HepG2 (cell line): ENCODE measurements around the gene PTPRN. TPM values are rescaled to one million over a fixed set of nuclear protein-coding genes. Genes with fewer than 3 reads are reported as not detected.

Source experiments
- ATAD3A ChIP-seq: sonication (generic); formaldehyde crosslinking; IDR thresholded peaks from 2 replicates; pipeline ENCODE4 v1.4.0; 2020; ENCODE audit warnings: missing genetic modification reagents
- KAT8 ChIP-seq: IDR thresholded peaks from 2 replicates; pipeline ENCODE4 v1.6.1; 2016; ENCODE audit warnings: missing genetic modification reagents, missing compliant biosample characterization
- MIER2 ChIP-seq: IDR thresholded peaks from 2 replicates; pipeline ENCODE4 v1.6.1; 2016; ENCODE audit warnings: missing biosample characterization, missing genetic modification reagents
- NFIC ChIP-seq: IDR thresholded peaks from 2 replicates; pipeline ENCODE4 v1.6.1; 2012; ENCODE audit warnings: mild to moderate bottlenecking, low read length, inconsistent platforms
- NFYB ChIP-seq: sonication (generic); formaldehyde crosslinking; IDR thresholded peaks from 2 replicates; pipeline ENCODE4 v1.4.0; 2020; ENCODE audit warnings: missing genetic modification reagents
- RBFOX2 ChIP-seq: fragments of 200-400 bp; formaldehyde crosslinking; IDR thresholded peaks from 2 replicates; pipeline ENCODE4 v1.6.1; 2017; ENCODE audit warnings: low read depth, mild to moderate bottlenecking, low read length
- RXRB ChIP-seq: IDR thresholded peaks from 2 replicates; pipeline ENCODE4 v1.6.1; 2016; ENCODE audit warnings: borderline replicate concordance, missing genetic modification reagents, missing compliant biosample characterization
- ZNF33A ChIP-seq: sonication (generic); formaldehyde crosslinking; IDR thresholded peaks from 2 replicates; pipeline ENCODE4 v1.5.1; 2020; ENCODE audit warnings: missing genetic modification reagents, mild to moderate bottlenecking, moderate library complexity, borderline replicate concordance
- ZNF564 ChIP-seq: sonication (generic); formaldehyde crosslinking; IDR thresholded peaks from 2 replicates; pipeline ENCODE4 v1.8.1; 2023; ENCODE audit warnings: mild to moderate bottlenecking, missing genetic modification reagents
- ZNF589 ChIP-seq: sonication (generic); formaldehyde crosslinking; conservative IDR thresholded peaks from 2 replicates; pipeline ENCODE4 v1.8.0; 2022; ENCODE audit warnings: mild to moderate bottlenecking, moderate library complexity, missing genetic modification reagents
- polyA plus RNA-seq, 8 experiments: library from polyadenylated mRNA; depleted of rRNA in 3 of 8; stranded (reverse) in 7 of 8; unstranded in 1 of 8; fragments of >200 nt; fragmentation: Illumina TruSeq in 4 of 8; extraction: Trizol in 4 of 8; gene quantifications; 2 replicates each; pipeline versions ENCODE4 v1.2.1 to v1.2.3, GENCODE V29; 2011 to 2016; ENCODE audit warnings: low read depth in 4 of 8, missing spikeins in 1 of 8, mixed read lengths in 1 of 8; ENCODE audit not compliant: insufficient read depth in 1 of 8
- total RNA-seq, 5 experiments: library from RNA; depleted of rRNA; stranded (reverse); fragments of >200 nt; fragmentation: Illumina TruSeq; extraction: Trizol; gene quantifications; 2 replicates each; pipeline ENCODE4 v1.2.3, GENCODE V29; 2016; ENCODE audit warnings: low read depth in 1 of 5
- TF ChIP-seq, protein P1 (sequence below): sonication (generic); formaldehyde crosslinking; IDR thresholded peaks from 2 replicates; pipeline ENCODE4 v1.8.1; 2023; ENCODE audit warnings: mild to moderate bottlenecking, inconsistent platforms, moderate library complexity, missing genetic modification reagents, borderline replicate concordance
- TF ChIP-seq, protein P2 (sequence below): sonication (generic); formaldehyde crosslinking; IDR thresholded peaks from 2 replicates; pipeline ENCODE4 v1.9.0; 2021; ENCODE audit warnings: missing genetic modification reagents, mild to moderate bottlenecking, borderline replicate concordance
- TF ChIP-seq, protein P3 (sequence below): IDR thresholded peaks from 2 replicates; pipeline ENCODE4 v1.6.1; 2016; ENCODE audit warnings: missing genetic modification reagents, missing compliant biosample characterization
- TF ChIP-seq, protein P4 (sequence below): sonication (generic); formaldehyde crosslinking; IDR thresholded peaks from 2 replicates; pipeline ENCODE4 v1.5.0; 2020; ENCODE audit warnings: mild to moderate bottlenecking, low read depth, missing genetic modification reagents, borderline replicate concordance
- TF ChIP-seq, protein P5 (sequence below): sonication (generic); formaldehyde crosslinking; IDR thresholded peaks from 2 replicates; pipeline ENCODE4 v1.4.0; 2020; ENCODE audit warnings: mild to moderate bottlenecking, missing genetic modification reagents
- TF ChIP-seq, protein P6 (sequence below), 2 experiments: sonication (generic) in 1 of 2; formaldehyde crosslinking in 1 of 2; IDR thresholded peaks; 2 replicates each; pipeline versions ENCODE4 v1.4.0 to v1.6.1; 2016 to 2020; ENCODE audit warnings: borderline replicate concordance in 1 of 2, low read depth in 1 of 2, mild to moderate bottlenecking in 1 of 2, missing genetic modification reagents in 1 of 2
- TF ChIP-seq, protein P7 (sequence below): sonication (generic); formaldehyde crosslinking; IDR thresholded peaks from 2 replicates; pipeline ENCODE4 v1.5.0; 2020; ENCODE audit warnings: missing genetic modification reagents

PTPRN gene
- total and polyA plus RNA-seq, 2 of the 13 experiments (the other 11 are each of a cell fraction or from before 2014, with no cell fraction given), result 0.26 TPM; not detected in 1

DNA sequence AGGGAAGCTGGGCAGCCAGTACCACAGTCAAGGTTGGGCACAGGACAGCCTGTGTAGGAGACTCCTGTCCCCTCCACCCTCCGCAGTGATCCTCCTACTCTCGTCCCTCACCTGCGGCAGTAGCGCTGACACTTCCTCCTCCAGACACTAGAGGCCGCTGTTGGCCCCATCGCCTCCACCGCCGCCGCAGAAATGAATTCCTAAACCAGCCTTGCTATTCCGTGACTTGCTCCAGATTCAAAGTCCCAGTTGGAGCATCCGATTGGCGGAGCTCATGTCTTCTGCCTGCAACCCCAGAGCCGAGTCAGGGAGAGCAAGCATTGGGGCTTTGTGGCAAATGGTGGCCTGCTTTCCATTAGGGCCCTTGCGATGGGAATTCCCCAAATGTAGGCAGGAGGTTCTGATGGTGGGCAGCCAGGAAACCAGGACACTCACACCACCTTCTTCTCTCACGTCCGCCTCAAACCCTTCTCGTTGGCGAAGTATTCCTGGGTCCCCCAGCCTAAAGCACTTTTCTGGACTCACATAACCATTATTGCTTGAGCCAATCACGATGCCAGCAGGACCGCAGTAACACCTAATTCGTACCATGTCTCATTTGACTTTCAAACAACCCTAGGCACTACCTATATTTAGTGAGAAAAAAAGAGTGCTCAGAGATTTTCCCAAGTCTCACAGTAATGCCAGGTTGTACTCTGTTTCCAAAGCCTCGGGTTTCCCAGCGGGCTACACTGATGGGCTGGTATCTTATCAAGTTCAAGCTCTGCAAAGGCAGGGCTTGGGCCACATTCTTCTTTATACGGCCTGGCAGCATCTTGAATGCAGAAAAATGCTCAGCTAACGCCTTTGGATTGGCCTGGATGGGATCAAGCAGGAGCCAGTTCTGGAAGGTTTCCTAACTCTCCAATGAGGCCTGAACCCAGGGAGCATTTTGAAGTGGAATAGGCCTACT lies 31.2 kb downstream of the PTPRN start (continued):
- TF ChIP-seq, protein P1, sequence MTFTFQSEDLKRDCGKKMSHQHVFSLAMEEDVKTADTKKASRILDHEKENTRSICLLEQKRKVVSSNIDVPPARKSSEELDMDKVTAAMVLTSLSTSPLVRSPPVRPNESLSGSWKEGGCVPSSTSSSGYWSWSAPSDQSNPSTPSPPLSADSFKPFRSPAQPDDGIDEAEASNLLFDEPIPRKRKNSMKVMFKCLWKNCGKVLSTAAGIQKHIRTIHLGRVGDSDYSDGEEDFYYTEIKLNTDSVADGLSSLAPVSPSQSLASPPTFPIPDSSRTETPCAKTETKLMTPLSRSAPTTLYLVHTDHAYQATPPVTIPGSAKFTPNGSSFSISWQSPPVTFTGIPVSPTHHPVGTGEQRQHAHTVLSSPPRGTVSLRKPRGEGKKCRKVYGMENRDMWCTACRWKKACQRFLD (CRISPR knock-in tag), result 0 out of 2 replicates have a peak, but pooled peaks have one; percentile 82
- no peak for TF ChIP-seq ATAD3A (CRISPR knock-in tag)
- TF ChIP-seq ZNF33A (CRISPR knock-in tag), result no peak
- TF ChIP-seq, protein P2, sequence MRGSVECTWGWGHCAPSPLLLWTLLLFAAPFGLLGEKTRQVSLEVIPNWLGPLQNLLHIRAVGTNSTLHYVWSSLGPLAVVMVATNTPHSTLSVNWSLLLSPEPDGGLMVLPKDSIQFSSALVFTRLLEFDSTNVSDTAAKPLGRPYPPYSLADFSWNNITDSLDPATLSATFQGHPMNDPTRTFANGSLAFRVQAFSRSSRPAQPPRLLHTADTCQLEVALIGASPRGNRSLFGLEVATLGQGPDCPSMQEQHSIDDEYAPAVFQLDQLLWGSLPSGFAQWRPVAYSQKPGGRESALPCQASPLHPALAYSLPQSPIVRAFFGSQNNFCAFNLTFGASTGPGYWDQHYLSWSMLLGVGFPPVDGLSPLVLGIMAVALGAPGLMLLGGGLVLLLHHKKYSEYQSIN, result no peak
- TF ChIP-seq NFYB (CRISPR knock-in tag), result no peak
- TF ChIP-seq, protein P3, sequence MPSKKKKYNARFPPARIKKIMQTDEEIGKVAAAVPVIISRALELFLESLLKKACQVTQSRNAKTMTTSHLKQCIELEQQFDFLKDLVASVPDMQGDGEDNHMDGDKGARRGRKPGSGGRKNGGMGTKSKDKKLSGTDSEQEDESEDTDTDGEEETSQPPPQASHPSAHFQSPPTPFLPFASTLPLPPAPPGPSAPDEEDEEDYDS (CRISPR knock-in tag), result peak; percentile 35; the same call in 1 of the 2 replicates
- no peak for TF ChIP-seq NFIC
- TF ChIP-seq, protein P4, sequence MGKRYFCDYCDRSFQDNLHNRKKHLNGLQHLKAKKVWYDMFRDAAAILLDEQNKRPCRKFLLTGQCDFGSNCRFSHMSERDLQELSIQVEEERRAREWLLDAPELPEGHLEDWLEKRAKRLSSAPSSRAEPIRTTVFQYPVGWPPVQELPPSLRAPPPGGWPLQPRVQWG (CRISPR knock-in tag), result no peak
- no peak for TF ChIP-seq ZNF564 (CRISPR knock-in tag)
- peak; percentile 83 for TF ChIP-seq MIER2 (CRISPR knock-in tag)
- TF ChIP-seq, protein P5, sequence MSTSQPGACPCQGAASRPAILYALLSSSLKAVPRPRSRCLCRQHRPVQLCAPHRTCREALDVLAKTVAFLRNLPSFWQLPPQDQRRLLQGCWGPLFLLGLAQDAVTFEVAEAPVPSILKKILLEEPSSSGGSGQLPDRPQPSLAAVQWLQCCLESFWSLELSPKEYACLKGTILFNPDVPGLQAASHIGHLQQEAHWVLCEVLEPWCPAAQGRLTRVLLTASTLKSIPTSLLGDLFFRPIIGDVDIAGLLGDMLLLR (CRISPR knock-in tag), result no peak
- TF ChIP-seq, protein P6, sequence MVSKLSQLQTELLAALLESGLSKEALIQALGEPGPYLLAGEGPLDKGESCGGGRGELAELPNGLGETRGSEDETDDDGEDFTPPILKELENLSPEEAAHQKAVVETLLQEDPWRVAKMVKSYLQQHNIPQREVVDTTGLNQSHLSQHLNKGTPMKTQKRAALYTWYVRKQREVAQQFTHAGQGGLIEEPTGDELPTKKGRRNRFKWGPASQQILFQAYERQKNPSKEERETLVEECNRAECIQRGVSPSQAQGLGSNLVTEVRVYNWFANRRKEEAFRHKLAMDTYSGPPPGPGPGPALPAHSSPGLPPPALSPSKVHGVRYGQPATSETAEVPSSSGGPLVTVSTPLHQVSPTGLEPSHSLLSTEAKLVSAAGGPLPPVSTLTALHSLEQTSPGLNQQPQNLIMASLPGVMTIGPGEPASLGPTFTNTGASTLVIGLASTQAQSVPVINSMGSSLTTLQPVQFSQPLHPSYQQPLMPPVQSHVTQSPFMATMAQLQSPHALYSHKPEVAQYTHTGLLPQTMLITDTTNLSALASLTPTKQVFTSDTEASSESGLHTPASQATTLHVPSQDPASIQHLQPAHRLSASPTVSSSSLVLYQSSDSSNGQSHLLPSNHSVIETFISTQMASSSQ (IDR thresholded peaks at IDR 0.05; ENCODE audit: low read depth), result no peak
- TF ChIP-seq, protein P6 (CRISPR knock-in tag; IDR thresholded peaks at IDR 0.05; ENCODE audit: borderline replicate concordance), result no peak
- TF ChIP-seq RBFOX2, result no peak
- TF ChIP-seq RXRB (CRISPR knock-in tag), result peak; percentile 39; the same call in 1 of the 2 replicates
- TF ChIP-seq, protein P7, sequence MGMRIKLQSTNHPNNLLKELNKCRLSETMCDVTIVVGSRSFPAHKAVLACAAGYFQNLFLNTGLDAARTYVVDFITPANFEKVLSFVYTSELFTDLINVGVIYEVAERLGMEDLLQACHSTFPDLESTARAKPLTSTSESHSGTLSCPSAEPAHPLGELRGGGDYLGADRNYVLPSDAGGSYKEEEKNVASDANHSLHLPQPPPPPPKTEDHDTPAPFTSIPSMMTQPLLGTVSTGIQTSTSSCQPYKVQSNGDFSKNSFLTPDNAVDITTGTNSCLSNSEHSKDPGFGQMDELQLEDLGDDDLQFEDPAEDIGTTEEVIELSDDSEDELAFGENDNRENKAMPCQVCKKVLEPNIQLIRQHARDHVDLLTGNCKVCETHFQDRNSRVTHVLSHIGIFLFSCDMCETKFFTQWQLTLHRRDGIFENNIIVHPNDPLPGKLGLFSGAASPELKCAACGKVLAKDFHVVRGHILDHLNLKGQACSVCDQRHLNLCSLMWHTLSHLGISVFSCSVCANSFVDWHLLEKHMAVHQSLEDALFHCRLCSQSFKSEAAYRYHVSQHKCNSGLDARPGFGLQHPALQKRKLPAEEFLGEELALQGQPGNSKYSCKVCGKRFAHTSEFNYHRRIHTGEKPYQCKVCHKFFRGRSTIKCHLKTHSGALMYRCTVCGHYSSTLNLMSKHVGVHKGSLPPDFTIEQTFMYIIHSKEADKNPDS, result no peak
- no peak for TF ChIP-seq ZNF589 (CRISPR knock-in tag)
- peak; percentile 80; the same call in 1 of the 2 replicates for TF ChIP-seq KAT8 (CRISPR knock-in tag)
